Parathyroid adenoma (tissue), 2 donors: ENCODE data around the gene IQSEC3.

Source experiments
- H2AFZ ChIP-seq: fragments of 300-600 bp; sonication (generic); one replicate; pipeline ENCODE4 v1.7.0; 2017; ENCODE audit warnings: antibody characterized with exemption, mild to moderate bottlenecking
- H3K27ac ChIP-seq: fragments of 300-600 bp; sonication (generic); one replicate; pipeline ENCODE4 v1.7.0; 2017
- H3K27me3 ChIP-seq: fragments of 300-600 bp; sonication (generic); one replicate; pipeline ENCODE4 v1.7.0; 2017; ENCODE audit warnings: low read length; ENCODE audit not compliant: control insufficient read depth, insufficient read depth
- H3K36me3 ChIP-seq: fragments of 300-600 bp; sonication (generic); one replicate; pipeline ENCODE4 v1.7.0; 2017; ENCODE audit warnings: low read length; ENCODE audit not compliant: control insufficient read depth, insufficient read depth
- H3K4me1 ChIP-seq: fragments of 300-600 bp; sonication (generic); one replicate; pipeline ENCODE4 v1.7.0; 2017; ENCODE audit warnings: control low read depth
- H3K4me2 ChIP-seq: fragments of 300-600 bp; sonication (generic); one replicate; pipeline ENCODE4 v1.7.0; 2017; ENCODE audit warnings: low read length
- H3K4me3 ChIP-seq: fragments of 300-600 bp; sonication (generic); one replicate; pipeline ENCODE4 v1.7.0; 2017; ENCODE audit warnings: low read depth, low read length
- H3K79me2 ChIP-seq: fragments of 300-600 bp; sonication (generic); one replicate; pipeline ENCODE4 v1.7.0; 2017; ENCODE audit warnings: control low read depth
- H3K9ac ChIP-seq: fragments of 300-600 bp; sonication (generic); one replicate; pipeline ENCODE4 v1.7.0; 2017; ENCODE audit warnings: mild to moderate bottlenecking
- H3K9me3 ChIP-seq: fragments of 300-600 bp; sonication (generic); one replicate; pipeline ENCODE4 v1.7.0; 2017; ENCODE audit warnings: low read length; ENCODE audit not compliant: control insufficient read depth
- CTCF ChIP-seq: fragments of 300-600 bp; sonication (generic); IDR thresholded peaks from one replicate; pipeline ENCODE4 v1.7.0; 2017; ENCODE audit warnings: antibody characterized with exemption, mild to moderate bottlenecking
- donor health status: primary hyperparathyroidism.

IQSEC3 gene

DNA sequence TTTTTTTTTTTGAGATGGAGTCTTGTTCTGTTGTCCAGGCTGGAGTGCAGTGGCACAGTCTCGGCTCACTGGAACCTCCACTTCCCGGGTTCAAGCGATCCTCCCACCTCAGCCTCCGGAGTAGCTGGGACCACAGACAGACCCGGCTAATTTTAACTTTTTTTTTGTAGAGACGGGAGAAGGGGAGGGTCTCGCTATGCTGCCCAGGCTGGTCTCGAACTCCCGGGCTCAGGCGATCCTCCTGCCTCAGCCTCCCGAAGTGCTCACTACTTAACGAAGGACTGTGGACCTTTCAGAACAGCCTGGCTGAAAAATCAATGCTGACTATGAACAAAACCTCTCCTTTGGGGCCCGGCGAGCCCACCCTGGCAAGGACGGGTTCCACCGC is 136.5 kb downstream of the IQSEC3 start:
- H3K9ac ChIP-seq, result no peak overlapping the region
- no peaks in the 10 kb centered on the region for H3K27me3 ChIP-seq
- no peaks in the 10 kb centered on the region for H3K36me3 ChIP-seq
- peak overlapping the region; percentile 81 for H3K4me2 ChIP-seq
- no peaks in the 10 kb centered on the region for H3K9me3 ChIP-seq
- TF ChIP-seq CTCF, result no peak
- peak overlapping the region; percentile 92 for H2AFZ ChIP-seq
- H3K79me2 ChIP-seq, result no peaks in the 10 kb centered on the region
- peak overlapping the region; percentile 21 for H3K27ac ChIP-seq
- H3K4me1 ChIP-seq, result peaks cover 21% of the 10 kb centered on the region
- peak overlapping the region; percentile 43 for H3K4me3 ChIP-seq

- TF ChIP-seq CTCF, result peak; percentile 25
- H3K4me3 ChIP-seq, result peak overlapping the region; percentile 43
- H3K4me2 ChIP-seq, result peak overlapping the region; percentile 81
- H3K9me3 ChIP-seq, result no peaks in the 10 kb centered on the region
- peak overlapping the region; percentile 65 for H3K9ac ChIP-seq
- H3K36me3 ChIP-seq, result no peaks in the 10 kb centered on the region
- H3K27ac ChIP-seq, result peak overlapping the region; percentile 21
- no peaks in the 10 kb centered on the region for H3K27me3 ChIP-seq
- H2AFZ ChIP-seq, result peak overlapping the region; percentile 92
- H3K79me2 ChIP-seq, result no peaks in the 10 kb centered on the region
- H3K4me1 ChIP-seq, result peaks cover 21% of the 10 kb centered on the region
Measured at GRCh38 chr12:203462-204260, 137.1 kb downstream of the IQSEC3 start.

DNA sequence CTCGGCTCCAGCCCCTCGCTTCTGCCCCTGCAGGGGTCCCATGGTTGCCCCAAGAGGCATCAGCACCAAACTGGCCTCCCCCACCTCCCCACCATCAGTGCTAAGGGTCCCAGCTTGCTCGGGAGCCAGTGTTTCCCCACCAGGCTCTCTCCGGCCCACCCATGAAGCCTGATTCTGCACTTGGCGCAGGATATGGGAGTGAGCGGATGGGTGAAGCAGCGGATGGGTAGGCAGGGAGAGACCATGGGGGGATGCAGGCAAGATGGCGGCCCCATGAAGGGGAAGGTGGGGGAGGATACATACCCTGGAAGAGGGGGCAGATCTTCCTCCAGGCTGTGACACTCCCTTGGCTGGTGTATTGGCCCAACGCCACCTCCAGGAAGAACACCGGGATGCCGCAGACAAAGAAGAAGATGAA is 137.7 kb downstream of the IQSEC3 start:
- H3K4me2 ChIP-seq, result peak overlapping the region; percentile 81
- no peak for TF ChIP-seq CTCF
- no peaks in the 10 kb centered on the region for H3K27me3 ChIP-seq
- peaks cover 15% of the 10 kb centered on the region for H3K4me1 ChIP-seq
- no peak overlapping the region for H3K9ac ChIP-seq
- no peaks in the 10 kb centered on the region for H3K36me3 ChIP-seq
- H2AFZ ChIP-seq, result peak overlapping the region; percentile 92
- H3K9me3 ChIP-seq, result no peaks in the 10 kb centered on the region
- H3K79me2 ChIP-seq, result no peaks in the 10 kb centered on the region
- peak overlapping the region; percentile 21 for H3K27ac ChIP-seq
- H3K4me3 ChIP-seq, result peak overlapping the region; percentile 43

GRCh38 chr12:205026-205425 is 138.5 kb downstream of the IQSEC3 start:
- no peaks in the 10 kb centered on the region for H3K36me3 ChIP-seq
- H3K79me2 ChIP-seq, result no peaks in the 10 kb centered on the region
- H3K9ac ChIP-seq, result no peak overlapping the region
- no peaks in the 10 kb centered on the region for H3K9me3 ChIP-seq
- no peak overlapping the region for H3K27ac ChIP-seq
- H3K4me1 ChIP-seq, result peaks cover 10% of the 10 kb centered on the region
- H3K4me2 ChIP-seq, result no peak overlapping the region
- H2AFZ ChIP-seq, result no peak overlapping the region
- H3K27me3 ChIP-seq, result no peaks in the 10 kb centered on the region
- H3K4me3 ChIP-seq, result no peak overlapping the region
- no peak for TF ChIP-seq CTCF
